ENCODE results near the gene ARHGEF40. TPM values are rescaled to one million over a fixed set of nuclear protein-coding genes. Genes with fewer than 3 reads are reported as not detected.

ARHGEF40 gene
- total and polyA plus RNA-seq, 10 of the 15 experiments (the other 5 are each of a cell fraction or from before 2014, with no cell fraction given), result 0.03 to 0.31 (median 0.08) TPM; not detected in 2

- no peaks in the 10 kb centered on the region for H3K36me3 ChIP-seq (ENCODE audit: control insufficient read depth in 2 of 2, insufficient read depth in 2 of 2, low read length in 1 of 2)
- H3K9ac ChIP-seq (ENCODE audit: control insufficient read depth, insufficient read depth, low read length), result no peak overlapping the region
- POLR2A ChIA-PET, result no interaction called here
- ATAC-seq (no peak), DNase-seq (ENCODE audit: low read depth, low spot score) (no peak), FAIRE-seq (no peak)
- no peak overlapping the region for H3K4me2 ChIP-seq (ENCODE audit: control insufficient read depth, insufficient read depth)
- H3K79me2 ChIP-seq (ENCODE audit: control insufficient read depth, insufficient read depth, low read length), result no peaks in the 10 kb centered on the region
- intact Hi-C loops (cut with micrococcal nuclease; ENCODE audit: unreplicated experiment) (no loop called here), in situ Hi-C loops (cut with MboI) (no loop called here)
- H4K20me1 ChIP-seq (ENCODE audit: control insufficient read depth, insufficient read depth), result no peaks in the 10 kb centered on the region
- no peak overlapping the region for H2AFZ ChIP-seq (ENCODE audit: control insufficient read depth, low read depth, low read length)
- H3K4me3 ChIP-seq, result no peak overlapping the region
- SMC1A ChIA-PET (ENCODE audit: uncharacterized antibody, unreplicated experiment), result no interaction called here
- peaks cover 0 to 3% of the 10 kb centered on the region in 2 experiments; a peak in 1 of 4 replicates for H3K27me3 ChIP-seq (replicated peaks in 1 of 2; ENCODE audit: control insufficient read depth in 2 of 2, insufficient read depth in 2 of 2, low read length in 1 of 2)
- RAD21 ChIA-PET (ENCODE audit: unreplicated experiment), result no interaction called here
- CTCF ChIA-PET, result interaction anchor here (1.3 to 1.9 kb wide), 2 partner anchors 7 to 26 kb away, joined by 6 to 9 read pairs; no protein-coding TSS in a partner anchor
- H3K27ac ChIP-seq (ENCODE audit: control insufficient read depth, insufficient read depth), result no peak overlapping the region
- BruUV-seq (replicated peaks), result no TSS peak
- 13% methylated on average over 10 of the region's 10 CpGs for WGBS (ENCODE audit: insufficient coverage, insufficient replicate concordance, low lambda C conversion rate, missing lambda C conversion rate)
- TF ChIP-seq BCL11A (IDR thresholded peaks at IDR 0.05; ENCODE audit: low read depth, low read length), result no peak
- no peak for TF ChIP-seq CHD4 (IDR thresholded peaks at IDR 0.05)
- no peak for TF ChIP-seq SKIL (IDR thresholded peaks at IDR 0.05; ENCODE audit: low read depth, poor library complexity, severe bottlenecking)
- TF ChIP-seq YBX1 (IDR thresholded peaks at IDR 0.05), result no peak
- TF ChIP-seq LARP7 (IDR thresholded peaks at IDR 0.05), result no peak
- TF ChIP-seq NR2C2 (IDR thresholded peaks at IDR 0.05; ENCODE audit: borderline replicate concordance, control insufficient read depth, insufficient read length, low read depth), result no peak
- TF ChIP-seq CHD2 (IDR thresholded peaks at IDR 0.05; ENCODE audit: borderline replicate concordance, low read depth, low read length), result no peak
- TF ChIP-seq SREBF2 (IDR thresholded peaks at IDR 0.05; ENCODE audit: low read length), result no peak
- no peak for TF ChIP-seq PAX8 (IDR thresholded peaks at IDR 0.05)
- no peak for TF ChIP-seq NFYB (IDR thresholded peaks at IDR 0.05; ENCODE audit: insufficient read depth, low read depth, low read length)
- TF ChIP-seq ATF2 (IDR thresholded peaks at IDR 0.05; ENCODE audit: low read length), result no peak
- no peak for TF ChIP-seq TARDBP (IDR thresholded peaks at IDR 0.05; ENCODE audit: borderline replicate concordance)
- no peaks in the 10 kb centered on the region for H3K9me3 ChIP-seq (replicated peaks; ENCODE audit: control insufficient read depth, insufficient read depth, low read length)
- no peaks in the 10 kb centered on the region for H3K4me1 ChIP-seq (ENCODE audit: control insufficient read depth, insufficient read depth, low read length)
These were observed 8.6 kb downstream of the ARHGEF40 start for GRCh38 chr14:21078726-21079125.

Data from GM12878 (cell line).